ENCODE measurements around the gene SIL1.

Gene SIL1

DNA sequence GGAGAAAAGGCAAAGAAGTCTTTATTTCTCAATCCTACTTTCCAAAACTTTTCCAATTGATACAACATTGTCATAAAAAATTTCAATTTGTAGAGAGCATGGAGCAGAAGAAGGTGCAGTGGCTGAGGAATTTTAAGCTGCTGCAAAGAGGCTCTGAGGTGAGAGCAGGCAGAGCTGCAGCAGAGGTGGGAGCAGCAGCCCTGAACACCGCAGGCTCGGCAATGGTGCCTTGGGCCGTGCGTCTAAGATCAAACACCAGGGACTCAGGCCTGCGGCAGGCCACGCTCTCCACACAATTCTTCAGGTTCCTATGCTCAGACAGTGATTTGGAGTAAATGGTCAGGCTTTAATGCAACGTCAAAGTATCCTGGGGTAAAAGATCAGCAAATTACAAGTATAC lies 46.3 kb downstream of the SIL1 start:
- no peak overlapping the region for H3K4me3 ChIP-seq (ENCODE audit: low read length)
- H3K27ac ChIP-seq (ENCODE audit: low read depth, low read length) = no peak overlapping the region
- H3K4ac ChIP-seq (ENCODE audit: low read depth, low read length) = no peak overlapping the region
- H3K27me3 ChIP-seq (ENCODE audit: insufficient read depth, low read length, poor library complexity) = no peaks in the 10 kb centered on the region
- H2BK15ac ChIP-seq (replicated peaks; ENCODE audit: low read depth) = no peak overlapping the region
- no peak overlapping the region for H4K8ac ChIP-seq (ENCODE audit: low read depth, low read length)
- H3K9ac ChIP-seq (ENCODE audit: low read length) = no peak overlapping the region
- H2BK5ac ChIP-seq (ENCODE audit: low read length) = no peak overlapping the region
- no peak overlapping the region for H3K23ac ChIP-seq (ENCODE audit: low read length)
- no peak overlapping the region for H3K4me2 ChIP-seq (ENCODE audit: low read length)
- no peak for DNase-seq
- H3K56ac ChIP-seq (ENCODE audit: low read length) = no peak overlapping the region
- H3K18ac ChIP-seq (ENCODE audit: low read length) = no peak overlapping the region
- H3K79me1 ChIP-seq (ENCODE audit: low read length) = no peaks in the 10 kb centered on the region
- H3K79me2 ChIP-seq (ENCODE audit: control insufficient read depth, insufficient read depth, low read length) = no peaks in the 10 kb centered on the region
- H2BK120ac ChIP-seq (ENCODE audit: low read depth, low read length) = no peak overlapping the region
- no peak overlapping the region for H4K5ac ChIP-seq (ENCODE audit: low read length)
- H3K4me1 ChIP-seq (ENCODE audit: control insufficient read depth, low read depth, low read length) = peaks cover 3% of the 10 kb centered on the region
- H2AK5ac ChIP-seq (ENCODE audit: low read length) = no peak overlapping the region
- WGBS (ENCODE audit: extremely low coverage, insufficient coverage, low lambda C conversion rate) = no CpG with 5 or more reads among the region's 7 CpGs
- no peaks in the 10 kb centered on the region for H3K36me3 ChIP-seq (ENCODE audit: control insufficient read depth, insufficient read depth, low read length)

DNA sequence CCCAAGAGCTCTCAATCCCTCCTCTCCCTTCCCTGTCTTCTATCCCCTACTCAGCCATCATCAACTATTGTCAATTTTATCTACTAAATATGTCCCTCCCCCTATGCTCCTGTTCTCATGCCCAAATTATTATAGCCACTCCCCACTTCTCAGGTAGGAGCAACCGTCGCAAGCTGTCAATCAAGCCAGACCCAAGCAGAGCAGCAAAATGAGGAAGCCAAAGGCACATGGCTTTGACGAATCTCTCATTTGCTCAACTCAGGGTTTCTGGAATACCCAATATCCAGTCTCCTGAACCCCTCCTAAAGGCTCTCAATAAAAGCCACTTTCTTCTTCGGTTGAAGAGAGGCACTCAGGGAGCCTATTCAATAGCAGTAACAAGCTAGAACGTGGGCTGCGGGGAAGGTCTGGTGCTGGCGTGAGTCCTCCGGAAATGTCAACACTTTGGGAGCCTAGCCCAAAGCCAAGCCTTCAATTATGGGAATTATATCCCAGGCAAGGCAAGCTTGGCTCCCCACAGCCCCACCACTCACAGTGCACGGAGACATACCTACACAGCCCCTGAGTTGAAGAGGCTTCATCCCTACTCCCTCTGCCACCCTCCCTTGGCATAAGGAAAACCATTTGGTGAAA lies 47.7 kb downstream of the SIL1 start:
- no peak for DNase-seq
- Histone ChIP-seq H4K5ac (ENCODE audit: low read length) (no peak overlapping the region), H3K9ac (ENCODE audit: low read length) (no peak overlapping the region), H3K79me2 (ENCODE audit: control insufficient read depth, insufficient read depth, low read length) (no peaks in the 10 kb centered on the region), H2BK5ac (ENCODE audit: low read length) (no peak overlapping the region), H3K27me3 (ENCODE audit: insufficient read depth, low read length, poor library complexity) (no peaks in the 10 kb centered on the region), H3K18ac (ENCODE audit: low read length) (no peak overlapping the region), H3K23ac (ENCODE audit: low read length) (no peak overlapping the region), H3K56ac (ENCODE audit: low read length) (no peak overlapping the region), H4K8ac (ENCODE audit: low read depth, low read length) (no peak overlapping the region), H3K27ac (ENCODE audit: low read depth, low read length) (no peak overlapping the region), H2BK15ac (replicated peaks; ENCODE audit: low read depth) (no peak overlapping the region), H3K79me1 (ENCODE audit: low read length) (no peaks in the 10 kb centered on the region), H2BK120ac (ENCODE audit: low read depth, low read length) (no peak overlapping the region), H2AK5ac (ENCODE audit: low read length) (no peak overlapping the region), H3K4me2 (ENCODE audit: low read length) (no peak overlapping the region), H3K36me3 (ENCODE audit: control insufficient read depth, insufficient read depth, low read length) (no peaks in the 10 kb centered on the region), H3K4me3 (ENCODE audit: low read length) (no peak overlapping the region), H3K4me1 (ENCODE audit: control insufficient read depth, low read depth, low read length) (peaks cover 3% of the 10 kb centered on the region), H3K4ac (ENCODE audit: low read depth, low read length) (no peak overlapping the region)
- no CpG with 5 or more reads among the region's 9 CpGs for WGBS (ENCODE audit: extremely low coverage, insufficient coverage, low lambda C conversion rate)

DNA sequence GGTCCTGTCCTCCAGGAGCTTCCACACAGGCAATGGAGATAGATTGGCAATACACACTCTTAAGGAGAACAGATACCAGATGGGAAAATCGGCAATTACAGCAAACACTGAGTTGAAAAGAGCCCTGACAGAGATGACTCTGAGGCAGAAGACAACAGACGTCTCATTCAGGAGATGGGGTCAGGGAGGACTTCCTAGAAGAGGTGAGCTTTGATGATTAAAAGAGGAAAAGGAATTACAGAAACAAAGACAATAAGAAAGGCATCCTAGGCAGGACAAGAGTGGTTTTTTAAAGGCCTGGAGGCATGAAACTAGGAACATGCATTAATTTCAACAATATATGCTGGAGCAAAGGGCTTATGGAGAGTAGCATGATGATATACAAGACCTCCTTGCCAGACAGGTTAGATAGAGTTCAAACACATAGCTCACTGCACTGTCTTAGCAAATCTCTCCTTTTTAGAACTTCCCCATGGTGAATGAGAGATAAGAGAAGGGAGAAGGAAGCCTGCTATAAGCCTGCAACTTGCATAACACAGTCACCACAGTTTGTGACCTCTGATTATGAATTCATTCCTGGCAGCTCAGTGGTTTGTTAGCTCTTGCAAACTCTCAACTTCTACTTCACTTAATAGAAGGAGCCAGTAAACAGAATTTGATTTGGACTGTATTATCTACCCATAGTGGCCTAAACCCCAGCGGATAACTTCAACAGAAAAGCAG lies 48.5 kb downstream of the SIL1 start:
- Histone ChIP-seq H3K18ac (ENCODE audit: low read length) (no peak overlapping the region), H3K23ac (ENCODE audit: low read length) (no peak overlapping the region), H3K4me2 (ENCODE audit: low read length) (no peak overlapping the region), H2AK5ac (ENCODE audit: low read length) (no peak overlapping the region), H2BK5ac (ENCODE audit: low read length) (no peak overlapping the region), H3K36me3 (ENCODE audit: control insufficient read depth, insufficient read depth, low read length) (no peaks in the 10 kb centered on the region), H4K5ac (ENCODE audit: low read length) (no peak overlapping the region), H4K8ac (ENCODE audit: low read depth, low read length) (no peak overlapping the region), H3K27ac (ENCODE audit: low read depth, low read length) (no peak overlapping the region), H2BK15ac (replicated peaks; ENCODE audit: low read depth) (no peak overlapping the region), H3K56ac (ENCODE audit: low read length) (no peak overlapping the region), H3K4me1 (ENCODE audit: control insufficient read depth, low read depth, low read length) (peaks cover 3% of the 10 kb centered on the region), H3K79me1 (ENCODE audit: low read length) (no peaks in the 10 kb centered on the region), H3K9ac (ENCODE audit: low read length) (no peak overlapping the region), H3K79me2 (ENCODE audit: control insufficient read depth, insufficient read depth, low read length) (no peaks in the 10 kb centered on the region), H3K4me3 (ENCODE audit: low read length) (no peak overlapping the region), H3K27me3 (ENCODE audit: insufficient read depth, low read length, poor library complexity) (no peaks in the 10 kb centered on the region), H3K4ac (ENCODE audit: low read depth, low read length) (no peak overlapping the region), H2BK120ac (ENCODE audit: low read depth, low read length) (no peak overlapping the region)
- no CpG with 5 or more reads among the region's 3 CpGs for WGBS (ENCODE audit: extremely low coverage, insufficient coverage, low lambda C conversion rate)
- peak; percentile 55 for DNase-seq

- H3K4me1 ChIP-seq (ENCODE audit: control insufficient read depth, low read depth, low read length) = peaks cover 3% of the 10 kb centered on the region
- H3K56ac ChIP-seq (ENCODE audit: low read length) = no peak overlapping the region
- H3K9ac ChIP-seq (ENCODE audit: low read length) = no peak overlapping the region
Measured at GRCh38 chr5:139148986-139149385, 49.2 kb downstream of the SIL1 start.

GRCh38 chr5:139148306-139148705 lies 49.9 kb downstream of the SIL1 start:
- Histone ChIP-seq H2BK5ac (ENCODE audit: low read length) (no peak overlapping the region), H3K27ac (ENCODE audit: low read depth, low read length) (no peak overlapping the region), H2BK15ac (replicated peaks; ENCODE audit: low read depth) (no peak overlapping the region), H3K9ac (ENCODE audit: low read length) (no peak overlapping the region), H3K4me2 (ENCODE audit: low read length) (no peak overlapping the region), H3K18ac (ENCODE audit: low read length) (no peak overlapping the region), H3K79me2 (ENCODE audit: control insufficient read depth, insufficient read depth, low read length) (no peaks in the 10 kb centered on the region), H2BK120ac (ENCODE audit: low read depth, low read length) (no peak overlapping the region), H4K5ac (ENCODE audit: low read length) (no peak overlapping the region), H3K79me1 (ENCODE audit: low read length) (no peaks in the 10 kb centered on the region), H3K27me3 (ENCODE audit: insufficient read depth, low read length, poor library complexity) (no peaks in the 10 kb centered on the region), H2AK5ac (ENCODE audit: low read length) (no peak overlapping the region), H4K8ac (ENCODE audit: low read depth, low read length) (no peak overlapping the region), H3K23ac (ENCODE audit: low read length) (no peak overlapping the region), H3K4me1 (ENCODE audit: control insufficient read depth, low read depth, low read length) (peaks cover 3% of the 10 kb centered on the region), H3K56ac (ENCODE audit: low read length) (no peak overlapping the region), H3K4me3 (ENCODE audit: low read length) (no peak overlapping the region), H3K4ac (ENCODE audit: low read depth, low read length) (no peak overlapping the region), H3K36me3 (ENCODE audit: control insufficient read depth, insufficient read depth, low read length) (no peaks in the 10 kb centered on the region)
- WGBS (ENCODE audit: extremely low coverage, insufficient coverage, low lambda C conversion rate) = no CpG with 5 or more reads among the region's 2 CpGs
- no peak for DNase-seq

More at GRCh38 chr5:139148986-139149385, 49.2 kb downstream of the SIL1 start:
- H3K18ac ChIP-seq (ENCODE audit: low read length) = no peak overlapping the region
- no peak overlapping the region for H2BK5ac ChIP-seq (ENCODE audit: low read length)
- no peak overlapping the region for H3K27ac ChIP-seq (ENCODE audit: low read depth, low read length)
- H2AK5ac ChIP-seq (ENCODE audit: low read length) = no peak overlapping the region
- H3K79me1 ChIP-seq (ENCODE audit: low read length) = no peaks in the 10 kb centered on the region
- no CpG with 5 or more reads among the region's 5 CpGs for WGBS (ENCODE audit: extremely low coverage, insufficient coverage, low lambda C conversion rate)
- no peak overlapping the region for H3K23ac ChIP-seq (ENCODE audit: low read length)
- no peaks in the 10 kb centered on the region for H3K79me2 ChIP-seq (ENCODE audit: control insufficient read depth, insufficient read depth, low read length)
- no peak overlapping the region for H3K4me2 ChIP-seq (ENCODE audit: low read length)
- H2BK15ac ChIP-seq (replicated peaks; ENCODE audit: low read depth) = no peak overlapping the region
- no peak overlapping the region for H3K4ac ChIP-seq (ENCODE audit: low read depth, low read length)
- no peaks in the 10 kb centered on the region for H3K27me3 ChIP-seq (ENCODE audit: insufficient read depth, low read length, poor library complexity)
- no peak overlapping the region for H4K5ac ChIP-seq (ENCODE audit: low read length)
- H2BK120ac ChIP-seq (ENCODE audit: low read depth, low read length) = no peak overlapping the region
- DNase-seq = no peak
- H3K36me3 ChIP-seq (ENCODE audit: control insufficient read depth, insufficient read depth, low read length) = no peaks in the 10 kb centered on the region
- H4K8ac ChIP-seq (ENCODE audit: low read depth, low read length) = no peak overlapping the region
- no peak overlapping the region for H3K4me3 ChIP-seq (ENCODE audit: low read length)

Measured in mesendoderm (in vitro differentiated cells).